Measurements from ENCODE around the gene E2F1.

The E2F1 gene

GRCh38 chr20:33686984-33687366 is 790 bp upstream of the E2F1 start:
- peaks cover 34% of the 10 kb centered on the region for H3K36me3 ChIP-seq (ENCODE audit: control insufficient read depth, low read length)
- H3K9me2 ChIP-seq (replicated peaks; ENCODE audit: control insufficient read depth, low read length), result no peaks in the 10 kb centered on the region
- H3K4me3 ChIP-seq (ENCODE audit: low read length), result peak overlapping the region; percentile 62
- TF ChIP-seq CTCF (IDR thresholded peaks at IDR 0.05; ENCODE audit: low read depth, low read length, poor library complexity, severe bottlenecking) (no peak), EZH2phosphoT487 (IDR thresholded peaks at IDR 0.05; ENCODE audit: borderline replicate concordance, low read length) (no peak)
- peaks cover 7% of the 10 kb centered on the region for H3F3A ChIP-seq (ENCODE audit: control insufficient read depth, insufficient read depth)
- peaks cover 38% of the 10 kb centered on the region for H3K79me2 ChIP-seq (ENCODE audit: control insufficient read depth, low read length)
- H4K20me1 ChIP-seq (ENCODE audit: control insufficient read depth, insufficient read depth, low read depth, low read length), result peaks cover 17% of the 10 kb centered on the region
- no peaks in the 10 kb centered on the region for H3K27me3 ChIP-seq (ENCODE audit: control insufficient read depth, low read length)
- no peaks in the 10 kb centered on the region for H3K9me3 ChIP-seq (ENCODE audit: control insufficient read depth, insufficient read depth, low read length)
- peaks cover 58% of the 10 kb centered on the region for H3K4me1 ChIP-seq (ENCODE audit: control insufficient read depth, low read length)
- peak overlapping the region; percentile 85 for H3K4me2 ChIP-seq (ENCODE audit: low read length)
- H3K27ac ChIP-seq (ENCODE audit: low read depth, low read length), result peak overlapping the region; percentile 4; the same call in 1 of the 2 replicates

GRCh38 chr20:33685328-33686099 is 671 bp downstream of the E2F1 start:
- no peaks in the 10 kb centered on the region for H3K9me2 ChIP-seq (replicated peaks; ENCODE audit: control insufficient read depth, low read length)
- peaks cover 53% of the 10 kb centered on the region for H3K79me2 ChIP-seq (ENCODE audit: control insufficient read depth, low read length)
- peak overlapping the region; percentile 89 for H3K4me3 ChIP-seq (ENCODE audit: low read length)
- peak overlapping the region; percentile 99 for H3K4me2 ChIP-seq (ENCODE audit: low read length)
- H3K36me3 ChIP-seq (ENCODE audit: control insufficient read depth, low read length), result peaks cover 47% of the 10 kb centered on the region
- H3K27me3 ChIP-seq (ENCODE audit: control insufficient read depth, low read length), result no peaks in the 10 kb centered on the region
- peaks cover 21% of the 10 kb centered on the region for H4K20me1 ChIP-seq (ENCODE audit: control insufficient read depth, insufficient read depth, low read depth, low read length)
- TF ChIP-seq EZH2phosphoT487 (IDR thresholded peaks at IDR 0.05; ENCODE audit: borderline replicate concordance, low read length), result no peak
- no peak for TF ChIP-seq CTCF (IDR thresholded peaks at IDR 0.05; ENCODE audit: low read depth, low read length, poor library complexity, severe bottlenecking)
- no peaks in the 10 kb centered on the region for H3K9me3 ChIP-seq (ENCODE audit: control insufficient read depth, insufficient read depth, low read length)
- H3K4me1 ChIP-seq (ENCODE audit: control insufficient read depth, low read length), result peaks cover 73% of the 10 kb centered on the region
- H3K27ac ChIP-seq (ENCODE audit: low read depth, low read length), result peak overlapping the region; percentile 95
- H3F3A ChIP-seq (ENCODE audit: control insufficient read depth, insufficient read depth), result peaks cover 11% of the 10 kb centered on the region

- H3K27me3 ChIP-seq (ENCODE audit: control insufficient read depth, low read length), result no peaks in the 10 kb centered on the region
- peaks cover 61% of the 10 kb centered on the region for H3K79me2 ChIP-seq (ENCODE audit: control insufficient read depth, low read length)
- TF ChIP-seq CTCF (IDR thresholded peaks at IDR 0.05; ENCODE audit: low read depth, low read length, poor library complexity, severe bottlenecking) (no peak), EZH2phosphoT487 (IDR thresholded peaks at IDR 0.05; ENCODE audit: borderline replicate concordance, low read length) (no peak)
- peaks cover 9% of the 10 kb centered on the region for H3F3A ChIP-seq (ENCODE audit: control insufficient read depth, insufficient read depth)
- no peaks in the 10 kb centered on the region for H3K9me2 ChIP-seq (replicated peaks; ENCODE audit: control insufficient read depth, low read length)
- H3K36me3 ChIP-seq (ENCODE audit: control insufficient read depth, low read length), result peaks cover 54% of the 10 kb centered on the region
- peak overlapping the region; percentile 89 for H3K4me3 ChIP-seq (ENCODE audit: low read length)
- peaks cover 27% of the 10 kb centered on the region for H4K20me1 ChIP-seq (ENCODE audit: control insufficient read depth, insufficient read depth, low read depth, low read length)
- H3K4me2 ChIP-seq (ENCODE audit: low read length), result peak overlapping the region; percentile 99
- H3K4me1 ChIP-seq (ENCODE audit: control insufficient read depth, low read length), result peaks cover 73% of the 10 kb centered on the region
- H3K9me3 ChIP-seq (ENCODE audit: control insufficient read depth, insufficient read depth, low read length), result no peaks in the 10 kb centered on the region
- peak overlapping the region; percentile 95 for H3K27ac ChIP-seq (ENCODE audit: low read depth, low read length)
Observed at GRCh38 chr20:33684533-33685327, 1.5 kb downstream of the E2F1 start.

All from DOHH2 (cell line).